PC-3 (cell line): ENCODE results near the gene TMEM132D. TPM values are rescaled to one million over a fixed set of nuclear protein-coding genes. Genes with fewer than 3 reads are reported as not detected.

Experiments
- ATAC-seq: fragments of 200-7000 bp; cut with Tn5 transposase; 2 replicates; pipeline ENCODE4 v1.9.1; 2020; ENCODE audit warnings: mild to moderate bottlenecking, moderate library complexity
- BruUV-seq: library from RNA; stranded (reverse); fragments of 400-500 nt; replicated peaks from 2 replicates; lab custom pipeline; 2021; lab: Mats Ljungman, UMichigan
- CTCF ChIA-PET: fragments of 300-600 bp; sonication (Branson Sonifier 250); formaldehyde crosslinking; loops from one replicate; lab custom pipeline; 2022; ENCODE audit warnings: antibody characterized with exemption; lab: Charles Lee
- POLR2A ChIA-PET: fragments of 300-600 bp; sonication (Branson Sonifier 250); formaldehyde crosslinking; loops from one replicate; lab custom pipeline; 2022; ENCODE audit warnings: antibody characterized with exemption; ENCODE audit not compliant: unreplicated experiment; lab: Charles Lee
- DNase-seq: peaks from one replicate; pipeline ENCODE4 v3.0.0-alpha.2; 2015
- H2AFZ ChIP-seq: fragments of 300-600 bp; sonication (generic); 2 replicates; pipeline ENCODE4 v1.6.0; 2016; ENCODE audit warnings: antibody characterized with exemption, low read length
- H3F3A ChIP-seq: fragments of 300-600 bp; sonication (generic); one replicate; pipeline ENCODE4 v1.6.0; 2017; ENCODE audit warnings: antibody characterized with exemption, low read length, control low read depth, mild to moderate bottlenecking; ENCODE audit not compliant: unreplicated experiment
- H3K27ac ChIP-seq: fragments of 300-600 bp; sonication (generic); 2 replicates; pipeline ENCODE4 v1.5.1; 2016; ENCODE audit warnings: mild to moderate bottlenecking, low read length
- H3K27me3 ChIP-seq: fragments of 300-600 bp; sonication (generic); 2 replicates; pipeline ENCODE4 v1.6.1; 2016; ENCODE audit warnings: low read length, mixed read lengths
- H3K36me3 ChIP-seq: fragments of 300-600 bp; sonication (generic); 2 replicates; pipeline ENCODE4 v1.6.1; 2016; ENCODE audit warnings: low read depth, mixed run types, low read length, mixed read lengths
- H3K4me1 ChIP-seq: fragments of 300-600 bp; sonication (generic); 2 replicates; pipeline ENCODE4 v1.5.1; 2016; ENCODE audit warnings: low read length; ENCODE audit not compliant: insufficient read depth
- H3K4me2 ChIP-seq: fragments of 300-600 bp; sonication (generic); 2 replicates; pipeline ENCODE4 v1.6.0; 2016; ENCODE audit warnings: low read length
- H3K4me3 ChIP-seq: fragments of 300-600 bp; sonication (generic); 2 replicates; pipeline ENCODE4 v1.5.1; 2016; ENCODE audit warnings: mild to moderate bottlenecking, low read length, mixed read lengths
- H3K79me2 ChIP-seq: fragments of 300-600 bp; sonication (generic); 2 replicates; pipeline ENCODE4 v1.6.1; 2017; ENCODE audit warnings: low read length, mixed read lengths
- H3K9ac ChIP-seq: fragments of 300-600 bp; sonication (generic); 2 replicates; pipeline ENCODE4 v1.6.0; 2016; ENCODE audit warnings: mild to moderate bottlenecking, low read length
- H3K9me2 ChIP-seq: fragments of 300-600 bp; sonication (generic); replicated peaks from 2 replicates; pipeline ENCODE4 v1.6.1; 2016; ENCODE audit warnings: mixed run types, low read length, mixed read lengths
- H3K9me3 ChIP-seq: fragments of 300-600 bp; sonication (generic); 2 replicates; pipeline ENCODE4 v1.6.1; 2016; ENCODE audit warnings: low read length, mixed read lengths
- H4K20me1 ChIP-seq: fragments of 300-600 bp; sonication (generic); 2 replicates; pipeline ENCODE4 v1.6.1; 2016; ENCODE audit warnings: low read length, mixed read lengths
- EZH2 ChIP-seq: fragments of 300-600 bp; sonication (generic); IDR thresholded peaks from one replicate; pipeline ENCODE4 v1.6.1; 2017; ENCODE audit warnings: antibody characterized with exemption, mild to moderate bottlenecking, low read length; ENCODE audit not compliant: unreplicated experiment
- EZH2phosphoT487 ChIP-seq: fragments of 300-600 bp; sonication (generic); IDR thresholded peaks from 2 replicates; pipeline ENCODE4 v1.6.1; 2018; ENCODE audit warnings: mild to moderate bottlenecking, antibody characterized with exemption, low read length, borderline replicate concordance
- intact Hi-C: fragments of 100-400 bp; cut with micrococcal nuclease; formaldehyde crosslinking; loops from 2 replicates; pipeline ENCODE4 v1.9.0; 2023
- total RNA-seq: library from RNA; depleted of rRNA; stranded (reverse); fragments of >200 nt; gene quantifications from 2 replicates; pipeline ENCODE4 v1.2.3, GENCODE V29; 2014
- TF ChIP-seq, protein P1 (sequence below): fragments of 300-600 bp; sonication (generic); conservative IDR thresholded peaks from 2 replicates; pipeline ENCODE4 v1.5.1; 2017; ENCODE audit warnings: antibody characterized with exemption, low read depth, mild to moderate bottlenecking, low read length

The TMEM132D gene
- total RNA-seq, 1 experiment from 2014 or later: not detected

DNA sequence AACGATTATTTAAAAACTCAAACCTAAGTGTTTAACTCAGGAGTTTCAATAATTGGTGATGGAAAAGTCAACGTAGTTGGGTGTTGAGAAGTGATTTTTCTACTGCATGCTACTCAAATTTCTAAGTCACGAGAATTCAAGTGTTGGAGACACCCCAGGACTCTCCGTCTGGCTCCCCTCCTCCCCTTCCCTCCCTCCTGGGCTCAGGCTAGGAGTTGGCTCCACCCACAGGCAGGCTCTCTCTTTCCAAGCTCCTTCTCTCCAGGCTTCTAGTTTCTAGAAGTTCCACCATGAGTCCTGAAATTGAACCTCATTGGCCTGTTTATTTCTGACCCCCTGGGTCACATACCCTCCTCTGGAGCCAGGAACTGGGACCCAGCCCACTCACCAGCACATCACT is 73.0 kb downstream of the TMEM132D start:
- Histone ChIP-seq H3K4me2 (no peak overlapping the region), H3K4me3 (no peak overlapping the region), H3K79me2 (no peaks in the 10 kb centered on the region), H2AFZ (no peak overlapping the region), H3K9me3 (no peaks in the 10 kb centered on the region), H3K36me3 (no peaks in the 10 kb centered on the region), H3F3A (no peaks in the 10 kb centered on the region), H3K4me1 (no peaks in the 10 kb centered on the region), H3K27me3 (peaks cover 81% of the 10 kb centered on the region), H3K9me2 (no peaks in the 10 kb centered on the region), H4K20me1 (no peaks in the 10 kb centered on the region), H3K9ac (no peak overlapping the region), H3K27ac (no peak overlapping the region)
- DNase-seq (no peak), ATAC-seq (no peak)
- TF ChIP-seq EZH2phosphoT487: no peak
- TF ChIP-seq, protein P1, sequence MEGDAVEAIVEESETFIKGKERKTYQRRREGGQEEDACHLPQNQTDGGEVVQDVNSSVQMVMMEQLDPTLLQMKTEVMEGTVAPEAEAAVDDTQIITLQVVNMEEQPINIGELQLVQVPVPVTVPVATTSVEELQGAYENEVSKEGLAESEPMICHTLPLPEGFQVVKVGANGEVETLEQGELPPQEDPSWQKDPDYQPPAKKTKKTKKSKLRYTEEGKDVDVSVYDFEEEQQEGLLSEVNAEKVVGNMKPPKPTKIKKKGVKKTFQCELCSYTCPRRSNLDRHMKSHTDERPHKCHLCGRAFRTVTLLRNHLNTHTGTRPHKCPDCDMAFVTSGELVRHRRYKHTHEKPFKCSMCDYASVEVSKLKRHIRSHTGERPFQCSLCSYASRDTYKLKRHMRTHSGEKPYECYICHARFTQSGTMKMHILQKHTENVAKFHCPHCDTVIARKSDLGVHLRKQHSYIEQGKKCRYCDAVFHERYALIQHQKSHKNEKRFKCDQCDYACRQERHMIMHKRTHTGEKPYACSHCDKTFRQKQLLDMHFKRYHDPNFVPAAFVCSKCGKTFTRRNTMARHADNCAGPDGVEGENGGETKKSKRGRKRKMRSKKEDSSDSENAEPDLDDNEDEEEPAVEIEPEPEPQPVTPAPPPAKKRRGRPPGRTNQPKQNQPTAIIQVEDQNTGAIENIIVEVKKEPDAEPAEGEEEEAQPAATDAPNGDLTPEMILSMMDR: no peak
- no peak for TF ChIP-seq EZH2
- no TSS peak for BruUV-seq
- intact Hi-C loops: no loop called here
- ChIA-PET CTCF (no interaction called here), POLR2A (no interaction called here)

DNA sequence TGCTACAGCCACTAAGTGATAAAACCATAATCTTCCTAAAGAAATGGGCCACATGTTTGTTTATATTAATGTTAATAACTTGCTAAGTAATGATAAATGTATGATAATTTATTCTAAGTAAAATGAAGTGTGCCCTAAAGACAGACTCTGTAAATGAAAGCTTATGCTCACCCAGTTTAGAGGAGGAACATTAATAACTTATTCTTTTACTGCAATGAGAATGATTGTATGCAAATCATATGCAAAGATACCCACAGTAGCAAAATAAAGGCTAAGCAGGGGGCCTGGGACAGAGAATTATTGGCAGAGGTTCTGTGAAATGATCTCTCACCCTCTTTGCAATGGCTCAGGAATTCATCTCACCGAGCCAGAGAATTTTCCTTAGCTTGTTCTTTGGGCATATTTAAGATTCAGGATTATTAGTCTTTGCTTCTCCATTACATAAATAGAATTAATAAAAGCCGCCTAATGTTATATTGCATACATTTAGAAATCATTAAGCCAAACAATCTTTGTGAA is 75.9 kb downstream of the TMEM132D start:
- POLR2A ChIA-PET: no interaction called here
- H3K27me3 ChIP-seq: peaks cover 79% of the 10 kb centered on the region
- CTCF ChIA-PET: no interaction called here
- no peaks in the 10 kb centered on the region for H3K36me3 ChIP-seq
- H3K79me2 ChIP-seq: no peaks in the 10 kb centered on the region
- no peak overlapping the region for H3K27ac ChIP-seq
- no peak overlapping the region for H2AFZ ChIP-seq
- no peaks in the 10 kb centered on the region for H4K20me1 ChIP-seq
- no peak for TF ChIP-seq EZH2
- TF ChIP-seq, protein P1: no peak
- TF ChIP-seq EZH2phosphoT487: no peak
- BruUV-seq: no TSS peak
- no peaks in the 10 kb centered on the region for H3F3A ChIP-seq
- H3K4me2 ChIP-seq: no peak overlapping the region
- ATAC-seq (no peak), DNase-seq (no peak)
- intact Hi-C loops: no loop called here
- H3K4me1 ChIP-seq: no peaks in the 10 kb centered on the region
- H3K9me3 ChIP-seq: no peaks in the 10 kb centered on the region
- no peak overlapping the region for H3K9ac ChIP-seq
- no peaks in the 10 kb centered on the region for H3K9me2 ChIP-seq
- no peak overlapping the region for H3K4me3 ChIP-seq

DNA sequence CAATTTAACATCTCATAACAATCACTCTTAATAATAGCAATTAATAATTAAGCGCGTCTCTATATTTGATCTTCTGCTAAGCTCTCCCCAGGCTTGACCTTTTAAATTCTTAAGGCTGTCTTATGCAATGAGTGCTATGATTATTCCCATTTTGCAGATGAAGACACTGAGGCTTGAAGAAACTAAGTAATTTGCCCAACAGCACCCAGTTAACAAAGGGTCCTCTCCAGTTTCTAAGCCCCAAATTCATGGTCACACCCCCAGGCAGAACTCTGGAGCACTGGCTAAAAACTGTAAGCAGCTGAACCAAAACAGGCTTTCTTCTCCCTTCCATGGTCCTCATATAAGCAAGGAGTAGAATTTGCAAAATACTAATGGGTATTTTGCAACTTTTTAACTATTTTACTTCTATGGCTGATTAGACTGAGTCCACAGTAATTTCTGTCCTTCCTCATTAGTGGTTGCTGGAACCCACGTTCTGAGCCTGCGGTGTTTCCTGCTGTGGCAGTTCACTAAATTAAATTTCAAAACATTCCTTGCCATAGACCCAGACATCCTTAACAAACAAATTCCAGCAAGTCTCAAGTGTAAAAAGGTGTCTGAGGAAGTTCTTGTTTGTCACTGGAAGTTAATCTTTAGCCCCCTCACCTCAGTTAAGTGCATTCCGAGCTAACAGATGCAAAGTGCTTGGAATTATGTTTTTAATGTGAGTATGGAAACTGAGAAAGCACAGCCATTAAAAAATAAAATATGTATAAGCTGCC is 76.5 kb downstream of the TMEM132D start:
- Histone ChIP-seq H3K9ac (no peak overlapping the region), H3K4me3 (no peak overlapping the region), H3K4me1 (no peaks in the 10 kb centered on the region), H3K27me3 (peaks cover 79% of the 10 kb centered on the region), H3K9me2 (no peaks in the 10 kb centered on the region), H3K79me2 (no peaks in the 10 kb centered on the region), H3K36me3 (no peaks in the 10 kb centered on the region), H3F3A (no peaks in the 10 kb centered on the region), H3K4me2 (no peak overlapping the region), H4K20me1 (no peaks in the 10 kb centered on the region), H3K9me3 (no peaks in the 10 kb centered on the region), H2AFZ (no peak overlapping the region), H3K27ac (no peak overlapping the region)
- ChIA-PET CTCF (no interaction called here), POLR2A (no interaction called here)
- TF ChIP-seq, protein P1: no peak
- no peak for TF ChIP-seq EZH2phosphoT487
- no peak for DNase-seq
- no peak for ATAC-seq
- intact Hi-C loops: no loop called here
- BruUV-seq: no TSS peak
